Tibial nerve (tissue), 4 donors: ENCODE results near the gene CES1.

Source experiments
- CTCF ChIP-seq, 5 experiments: fragments of 200-600 bp in 3 of 5; fragments of 450-650 bp in 2 of 5; sonication (generic) in 3 of 5; IDR thresholded peaks; one replicate each; pipeline ENCODE4 v1.5.1; 2016 to 2019; ENCODE audit warnings: antibody characterized with exemption in 5 of 5, mild to moderate bottlenecking in 3 of 5, moderate library complexity in 2 of 5
- EP300 ChIP-seq, 2 donors: sonication (generic); formaldehyde crosslinking; IDR thresholded peaks; one replicate each; pipeline ENCODE4 v1.6.1; 2017; ENCODE audit warnings: antibody characterized with exemption in 2 of 2, mild to moderate bottlenecking in 1 of 2
- POLR2A ChIP-seq, 2 donors: fragments of 450-650 bp; IDR thresholded peaks; one replicate each; pipeline ENCODE4 v1.6.1; 2017; ENCODE audit warnings: antibody characterized with exemption in 2 of 2, mild to moderate bottlenecking in 2 of 2, moderate library complexity in 2 of 2

DNA sequence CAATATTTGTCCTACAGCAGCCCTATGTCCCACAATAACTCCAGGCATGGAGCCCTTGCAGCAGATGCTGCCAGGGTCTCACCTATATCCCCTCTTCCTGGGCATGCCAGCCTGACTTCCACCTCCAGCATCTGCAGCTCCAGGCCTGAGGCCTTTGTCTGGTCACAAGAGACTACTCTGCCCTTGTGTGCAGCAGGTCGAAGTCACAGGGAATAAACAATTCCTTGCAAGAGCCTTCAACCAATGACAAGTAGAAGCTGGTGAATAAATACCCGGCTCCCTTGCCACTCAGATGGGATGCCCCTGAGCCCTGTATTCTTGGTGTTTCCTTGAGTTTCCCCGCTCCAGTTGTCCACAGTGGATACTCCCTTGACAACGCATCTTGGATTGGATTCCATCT is 23.0 kb downstream of the CES1 start:
- no peak for TF ChIP-seq EP300 (IDR thresholded peaks at IDR 0.05)
- TF ChIP-seq CTCF (IDR thresholded peaks at IDR 0.05): no peak
- TF ChIP-seq POLR2A (IDR thresholded peaks at IDR 0.05): no peak
